GM18867 (cell line): ENCODE measurements around the gene MAP3K9.
"Not testable (repeated sequence)": the region's sequence is repeated elsewhere in the genome, so short reads cannot be mapped to it uniquely, and the experiment has no call there.

ENCODE experiments used
- ATAC-seq: cut with Tn5 transposase; IDR thresholded peaks from one replicate; pipeline ENCODE4 v1.9.1; 2021; ENCODE audit warnings: mild to moderate bottlenecking, moderate library complexity; ENCODE audit not compliant: unreplicated experiment

MAP3K9 gene

DNA sequence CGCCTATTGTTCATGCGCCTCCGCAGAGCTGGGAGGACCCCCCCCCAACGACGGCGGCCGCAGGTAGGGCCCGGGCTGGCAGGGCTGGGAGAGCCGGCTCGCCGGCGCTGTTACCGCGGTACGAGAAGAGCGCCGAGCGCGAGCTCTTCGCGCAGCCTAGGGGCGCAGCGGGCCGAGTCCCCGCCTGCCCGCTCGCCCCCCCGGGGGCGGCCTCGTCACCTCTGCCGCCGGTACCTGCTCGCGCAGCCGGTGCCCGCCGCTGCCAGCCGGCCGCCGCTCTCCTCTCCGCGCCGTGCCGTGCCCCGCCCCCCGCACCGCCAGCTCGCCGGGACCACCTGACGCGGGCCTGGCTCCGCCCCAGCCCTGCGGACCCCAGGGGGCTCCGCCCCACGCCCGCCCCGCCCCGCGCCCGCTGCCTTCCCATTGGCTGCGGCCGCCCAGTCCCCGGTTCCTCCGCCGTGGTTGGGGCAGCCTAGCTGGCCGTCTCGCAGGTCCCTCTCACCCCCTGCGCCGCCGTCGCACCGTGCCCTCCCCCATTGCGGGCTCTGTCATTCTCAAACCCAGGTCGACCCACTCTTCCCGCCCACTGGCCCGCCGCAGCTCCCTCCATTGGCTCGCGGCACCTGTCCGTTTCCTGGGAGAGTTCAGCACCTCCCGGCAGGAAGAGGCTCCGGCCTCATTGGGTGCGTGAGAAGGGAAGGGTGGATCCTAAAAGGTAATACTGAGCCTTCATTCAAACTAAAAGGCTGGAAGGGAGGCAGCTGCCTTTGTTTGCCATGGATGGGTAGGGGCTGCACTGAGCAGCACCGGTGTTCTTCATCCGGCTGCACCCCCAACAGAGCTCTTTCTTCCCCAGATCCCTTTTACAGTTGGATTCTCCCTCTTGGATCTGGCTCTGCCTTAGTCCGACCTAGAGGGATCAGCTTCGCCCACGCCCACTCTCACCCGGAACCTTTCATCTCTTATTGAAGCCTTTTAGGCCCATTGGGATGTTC is at the start of gene MAP3K9:
TSS of gene MAP3K9 (minus strand) at position 289 of the 995 bp plus-strand sequence. CDS start 342 bp downstream, outside the sequence.
- ATAC-seq, result peak; percentile 87

DNA sequence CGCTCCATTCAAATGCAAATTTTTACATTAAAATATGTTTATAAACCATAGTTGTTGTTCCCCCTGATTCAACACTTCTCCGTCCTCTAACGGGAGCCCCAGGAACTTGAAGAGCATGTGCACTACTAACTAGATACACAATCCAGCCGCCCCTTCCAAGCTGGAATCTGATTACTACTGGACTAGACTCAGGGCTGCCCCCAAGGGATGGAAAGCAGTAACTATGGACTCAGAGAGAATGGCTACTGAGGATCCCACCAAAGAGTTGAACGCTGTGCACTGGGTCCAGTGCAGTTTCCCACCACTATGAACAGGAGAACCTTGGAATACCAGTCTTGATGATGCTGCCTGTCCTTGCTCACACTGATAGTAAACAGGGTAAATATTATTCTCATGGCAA is 49.3 kb upstream of the MAP3K9 start:
- no peak for ATAC-seq

DNA sequence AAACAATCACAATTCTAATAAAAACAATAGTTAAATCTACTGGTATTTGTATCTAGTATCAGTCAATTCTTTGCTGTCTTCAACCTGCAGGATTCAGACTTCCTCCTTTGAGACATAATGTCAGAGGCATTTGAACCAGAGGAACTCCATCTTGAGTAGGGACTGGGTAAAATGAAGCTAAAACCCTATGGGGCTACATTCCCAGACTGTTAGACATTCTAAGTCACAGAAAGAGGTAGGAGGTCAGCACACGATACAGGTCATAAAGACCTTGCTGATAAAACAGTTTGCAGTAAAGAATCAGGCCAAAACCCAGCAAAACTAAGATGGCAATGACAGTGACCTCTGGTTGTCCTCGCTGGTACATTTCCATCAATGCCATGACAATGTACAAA is 48.2 kb upstream of the MAP3K9 start:
- no peak for ATAC-seq

DNA sequence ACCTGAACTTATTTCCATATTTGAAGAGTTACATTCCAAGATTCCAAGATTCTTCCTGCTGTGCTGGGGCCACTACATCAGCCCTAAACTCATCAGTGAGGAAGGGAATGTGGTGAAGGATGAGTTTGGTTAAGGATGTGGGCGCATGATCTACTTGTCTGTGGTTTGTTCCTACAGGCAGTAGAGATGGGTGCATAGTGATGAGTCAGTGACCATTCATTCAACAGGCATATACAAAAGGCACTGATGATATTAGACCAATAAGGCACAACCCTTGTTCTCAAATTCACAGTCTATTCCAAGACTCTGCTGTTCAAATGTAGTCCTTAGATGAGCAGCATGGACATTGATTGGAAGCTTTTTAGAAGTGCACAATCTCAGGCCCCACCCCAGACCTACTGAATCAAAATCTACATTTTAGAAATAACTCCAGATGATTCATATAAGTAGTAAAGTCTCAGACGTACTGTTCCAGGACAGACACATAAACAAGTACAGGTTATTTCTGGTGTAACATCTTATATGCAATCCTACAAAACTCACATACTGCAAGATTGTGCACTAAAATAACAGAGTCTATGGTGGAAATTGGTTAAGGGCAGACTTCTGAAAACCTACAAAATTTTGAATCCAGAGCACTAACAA is 47.7 kb upstream of the MAP3K9 start:
- ATAC-seq, result no peak

DNA sequence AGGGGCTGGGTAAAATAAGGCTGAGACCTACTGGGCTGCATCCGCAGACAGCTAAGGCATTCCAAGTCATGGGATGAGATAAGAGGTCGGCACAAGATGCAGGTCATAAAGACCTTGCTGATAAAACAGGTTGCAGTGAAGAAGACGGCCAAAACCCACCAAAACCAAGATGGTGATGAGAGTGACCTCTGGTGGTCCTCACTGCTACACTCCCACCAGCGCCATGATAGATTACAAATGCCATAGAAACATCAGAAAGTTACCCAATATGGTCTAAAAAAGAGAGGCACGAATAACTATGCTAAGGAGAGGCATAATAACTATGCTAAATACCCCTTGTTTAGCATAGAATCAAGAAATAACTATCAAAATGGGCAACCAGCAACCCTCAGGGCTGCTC is 46.2 kb upstream of the MAP3K9 start:
- ATAC-seq, result no peak

DNA sequence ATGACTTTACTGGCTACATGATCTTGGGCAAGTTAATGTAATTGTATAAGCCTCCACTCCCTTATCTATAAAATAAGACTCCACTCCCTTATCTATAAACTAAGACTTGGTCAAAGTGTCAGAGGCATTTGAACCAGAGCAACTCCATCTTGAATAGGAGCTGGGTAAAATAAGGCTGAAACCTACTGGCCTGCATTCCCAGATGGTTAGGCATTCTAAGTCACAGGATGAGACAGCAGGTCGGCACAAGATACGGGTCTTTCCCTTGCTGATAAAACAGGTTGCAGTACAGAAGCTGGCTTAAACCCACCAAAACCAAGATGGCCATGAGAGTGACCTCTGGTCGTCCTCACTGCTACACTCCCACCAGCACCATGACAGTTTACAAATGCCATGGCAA is 44.3 kb upstream of the MAP3K9 start:
- ATAC-seq, result not testable (repeated sequence)

DNA sequence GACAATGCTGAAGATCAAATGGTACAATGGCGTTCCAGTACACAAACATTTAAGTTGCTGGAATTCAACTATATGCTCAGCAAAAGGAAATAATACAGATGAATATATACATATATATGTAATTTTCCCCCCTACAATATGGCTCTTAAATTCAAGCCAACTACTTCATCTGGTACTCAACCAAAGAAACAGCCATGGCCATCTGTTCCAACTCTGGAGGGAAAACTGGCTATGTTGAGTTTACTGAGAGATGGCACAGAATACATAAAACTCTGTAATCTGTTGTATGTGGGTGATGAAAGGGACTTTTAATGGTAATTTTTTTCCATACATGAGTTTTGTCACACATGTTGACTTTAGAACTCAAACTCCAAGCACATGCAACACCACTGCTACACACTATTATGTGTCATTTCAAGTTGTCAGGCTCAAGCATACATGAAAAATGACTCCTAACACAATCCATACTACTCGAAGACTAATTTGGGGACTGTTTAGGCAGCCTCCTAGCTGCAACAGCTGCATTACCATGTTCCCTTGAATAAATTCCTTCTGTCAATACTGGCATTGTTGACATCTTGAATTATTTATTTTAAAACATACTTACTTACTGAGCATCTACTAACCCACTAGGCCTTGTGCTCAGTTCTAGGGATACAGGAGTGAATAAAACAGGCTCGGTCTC is 38.2 kb upstream of the MAP3K9 start:
- ATAC-seq, result no peak

DNA sequence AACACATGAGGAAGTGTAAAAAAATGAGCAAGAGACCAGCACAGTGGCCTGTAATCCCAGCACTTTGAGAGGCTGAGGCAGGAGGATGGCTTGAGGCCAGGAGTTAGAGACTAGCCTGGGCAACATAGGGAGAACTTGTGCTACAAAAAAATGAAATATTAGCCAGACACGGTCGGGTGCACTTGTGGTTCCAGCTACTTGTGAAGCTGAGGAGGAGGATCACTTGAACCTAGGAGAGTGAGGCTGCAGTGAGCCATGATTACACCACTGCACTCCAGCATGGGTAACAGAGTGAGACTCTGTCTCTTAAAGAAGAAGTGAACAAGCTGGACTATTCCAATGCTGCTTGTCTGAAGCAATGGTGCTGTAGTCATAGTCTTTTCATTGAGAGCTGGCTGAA is 36.3 kb upstream of the MAP3K9 start:
- no peak for ATAC-seq

DNA sequence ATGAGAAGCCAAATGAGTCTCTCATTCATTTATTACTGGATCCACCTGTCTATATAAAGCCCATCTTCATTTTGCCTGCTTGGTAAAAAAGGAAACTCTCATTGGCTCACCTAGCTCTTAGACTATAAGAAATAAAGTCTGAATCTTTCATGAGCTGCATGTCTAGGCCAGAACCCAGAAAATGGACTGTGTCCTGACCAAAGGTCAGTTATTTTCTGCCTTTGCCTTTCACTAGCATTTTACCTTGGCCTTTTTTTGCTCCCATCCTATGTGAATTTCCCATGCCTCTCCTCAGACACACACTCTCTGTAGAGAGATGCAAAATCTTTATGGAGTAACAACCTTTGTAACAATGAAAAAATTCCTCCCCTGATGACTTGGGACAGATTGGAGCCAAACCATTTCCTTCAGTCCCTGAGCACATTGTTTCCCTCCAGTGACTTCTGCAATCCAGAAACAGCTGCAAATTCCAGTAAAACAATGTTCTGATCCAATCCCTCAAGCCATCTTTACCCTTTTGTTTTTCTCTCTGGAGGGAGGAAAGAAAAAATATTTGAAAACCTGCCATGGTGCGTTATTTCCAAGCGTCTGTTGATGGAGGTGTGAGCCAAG is 33.6 kb upstream of the MAP3K9 start:
- no peak for ATAC-seq

DNA sequence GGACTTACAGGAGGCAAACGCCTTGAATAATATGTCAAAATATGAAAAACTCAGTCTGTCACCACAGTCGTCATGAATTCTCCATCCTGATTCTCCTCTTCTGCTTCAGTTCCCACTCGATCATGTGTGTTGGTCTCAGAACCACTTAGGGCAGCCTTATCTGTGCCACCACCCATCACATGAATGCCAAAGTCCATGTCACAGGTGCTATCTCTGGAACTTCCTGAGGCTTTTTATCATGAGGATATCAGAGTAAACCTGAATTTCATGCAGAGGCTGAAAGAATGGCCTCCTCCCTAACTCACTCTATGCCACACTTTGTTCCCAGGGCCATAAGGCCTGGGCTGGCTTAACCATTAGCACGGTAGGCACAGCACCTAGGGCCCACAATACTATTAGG is 28.8 kb upstream of the MAP3K9 start:
- ATAC-seq, result no peak

DNA sequence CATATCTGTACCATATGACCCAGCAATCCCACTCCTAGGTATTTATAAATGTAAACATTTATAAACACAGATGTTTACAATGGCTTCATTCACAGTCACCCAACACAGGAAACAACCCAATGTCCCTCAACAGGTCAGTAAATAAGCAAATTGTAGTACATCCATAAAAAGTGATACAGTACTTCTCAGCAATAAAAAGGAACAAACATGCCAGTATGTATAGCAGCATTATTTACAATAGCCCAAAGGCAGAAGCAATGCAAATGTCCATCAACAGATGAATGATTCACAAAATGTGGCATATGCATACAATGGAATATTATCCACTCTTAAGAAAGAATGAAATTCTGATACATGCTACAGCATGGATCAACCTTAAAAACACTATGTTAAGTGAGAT is 27.6 kb upstream of the MAP3K9 start:
- ATAC-seq, result no peak

DNA sequence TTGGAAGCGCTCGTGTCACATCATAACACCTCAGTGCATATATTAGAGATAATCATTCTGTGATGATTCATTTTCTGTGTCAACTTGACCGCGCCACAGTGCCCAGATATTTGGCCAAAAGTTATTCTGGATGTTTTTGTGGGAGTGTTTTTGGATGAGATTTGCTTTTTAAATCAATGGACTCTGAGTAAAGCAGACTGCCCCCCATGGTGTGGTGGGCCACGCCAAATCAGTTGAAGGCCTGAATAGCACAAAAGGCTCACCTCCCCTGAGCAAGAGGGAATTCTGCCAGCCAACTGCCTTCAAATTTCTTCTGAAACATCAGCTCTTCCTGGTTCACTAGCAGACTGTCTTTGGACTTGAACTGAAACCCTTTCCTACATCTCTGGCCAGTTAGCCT is 24.6 kb upstream of the MAP3K9 start:
- no peak for ATAC-seq

DNA sequence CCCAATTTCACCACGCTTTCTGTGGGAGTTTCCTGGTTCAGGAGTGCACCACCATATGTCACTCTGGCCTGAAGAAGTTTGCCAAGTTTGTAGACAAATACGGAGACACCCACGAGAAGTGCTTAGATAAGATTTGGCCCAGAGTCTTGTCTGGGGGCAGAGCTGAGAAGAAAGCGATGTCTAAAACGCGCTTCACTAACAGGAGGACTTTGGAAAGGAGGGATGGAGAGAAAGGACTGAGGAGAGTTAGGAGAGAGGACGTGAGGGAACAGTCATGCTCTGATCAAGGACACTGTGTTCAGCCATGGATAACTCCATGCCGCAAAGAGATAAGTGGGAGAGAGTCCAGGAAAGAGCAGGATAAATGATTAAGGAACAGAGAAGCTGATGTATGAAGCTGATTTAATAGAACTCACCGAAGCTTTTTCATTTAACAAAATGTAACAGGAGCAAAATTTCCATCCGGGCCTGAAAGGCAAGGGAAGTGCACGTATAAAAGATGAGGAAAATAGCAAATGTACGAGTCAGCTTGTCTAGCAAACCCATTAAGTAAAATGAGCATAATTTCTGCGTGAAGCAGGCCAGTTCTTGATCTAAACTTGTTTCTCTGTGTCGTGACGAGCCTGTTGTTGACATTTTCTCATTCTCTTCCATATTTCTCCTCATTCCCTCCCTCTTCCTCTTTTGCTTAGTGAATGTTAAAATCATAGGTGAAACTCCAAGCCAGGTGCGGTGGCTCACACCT is 23.4 kb upstream of the MAP3K9 start:
- ATAC-seq, result no peak

DNA sequence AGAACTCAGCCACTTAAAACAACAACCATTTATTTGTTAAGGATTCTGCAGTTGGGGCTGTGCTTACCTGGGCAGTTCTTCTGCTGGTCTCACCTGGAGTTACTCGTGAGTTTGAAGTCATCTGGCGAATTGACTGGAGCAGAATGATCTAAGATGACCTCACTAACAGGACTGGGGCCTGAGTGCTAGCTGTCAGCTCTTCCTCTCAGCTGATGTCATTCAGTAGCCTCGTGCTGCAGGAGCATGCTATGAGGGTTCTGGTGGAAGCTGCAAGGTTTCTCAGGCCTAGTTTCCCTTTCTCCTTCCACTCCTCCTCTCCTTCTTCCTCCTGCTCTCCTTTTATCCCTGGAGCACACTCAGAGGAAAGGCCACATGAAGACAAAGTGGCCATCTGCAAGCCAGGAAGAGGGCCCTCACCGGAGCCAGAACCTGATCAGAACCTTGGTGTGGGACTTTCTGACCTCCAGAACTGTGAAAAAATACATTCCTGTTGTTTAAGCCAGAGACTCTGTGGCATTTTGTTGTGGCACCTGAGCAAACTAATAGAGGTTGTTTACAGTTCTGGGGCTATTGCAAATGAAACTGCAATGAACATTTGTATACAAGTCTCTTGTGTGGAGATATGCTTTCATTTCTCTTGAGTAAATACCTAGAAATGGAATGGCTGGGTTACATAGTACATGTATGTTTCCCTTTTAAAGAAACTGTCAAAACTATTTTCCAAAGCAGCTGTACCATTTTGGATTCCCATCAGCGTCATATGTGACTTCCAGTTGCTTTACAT is 21.9 kb upstream of the MAP3K9 start:
- ATAC-seq, result peak; percentile 61

DNA sequence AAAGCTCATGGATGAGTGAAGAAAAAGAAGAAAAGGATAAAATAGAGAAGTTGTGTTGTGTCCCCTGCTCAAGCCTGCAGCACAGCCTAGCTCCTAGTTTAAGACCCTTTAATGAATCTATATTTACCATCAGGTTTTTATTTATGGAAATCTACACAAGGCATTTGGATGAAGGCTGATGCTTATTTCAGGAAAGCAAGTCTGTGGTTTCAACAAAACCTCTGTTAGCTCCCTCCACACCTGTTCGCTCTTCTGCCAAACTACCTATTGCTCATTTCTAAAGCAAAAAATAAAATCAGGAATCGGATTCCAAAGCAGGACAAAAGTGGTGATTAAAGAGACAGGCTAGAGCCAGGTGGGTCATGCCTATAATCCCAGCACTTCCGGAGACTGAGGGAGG is 18.9 kb upstream of the MAP3K9 start:
- no peak for ATAC-seq

DNA sequence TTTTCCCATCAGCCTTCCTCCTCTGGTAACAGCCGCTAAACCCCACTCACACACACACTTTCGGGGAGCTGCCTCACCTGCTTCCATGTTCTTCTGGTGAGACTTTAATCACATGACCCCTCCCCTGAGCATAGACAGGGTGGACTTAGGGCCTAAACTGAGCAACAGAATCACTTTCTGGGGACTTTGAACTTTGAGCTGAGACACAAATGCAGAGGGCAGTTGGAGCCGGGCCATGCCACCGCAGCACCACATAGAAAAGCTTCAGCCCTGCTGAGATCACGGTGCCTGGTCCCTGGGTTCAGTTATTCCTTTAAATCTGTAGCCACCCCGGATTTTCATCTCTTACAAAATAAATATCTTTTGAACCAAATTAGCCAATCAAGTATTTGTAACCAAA is 18.4 kb upstream of the MAP3K9 start:
- no peak for ATAC-seq

DNA sequence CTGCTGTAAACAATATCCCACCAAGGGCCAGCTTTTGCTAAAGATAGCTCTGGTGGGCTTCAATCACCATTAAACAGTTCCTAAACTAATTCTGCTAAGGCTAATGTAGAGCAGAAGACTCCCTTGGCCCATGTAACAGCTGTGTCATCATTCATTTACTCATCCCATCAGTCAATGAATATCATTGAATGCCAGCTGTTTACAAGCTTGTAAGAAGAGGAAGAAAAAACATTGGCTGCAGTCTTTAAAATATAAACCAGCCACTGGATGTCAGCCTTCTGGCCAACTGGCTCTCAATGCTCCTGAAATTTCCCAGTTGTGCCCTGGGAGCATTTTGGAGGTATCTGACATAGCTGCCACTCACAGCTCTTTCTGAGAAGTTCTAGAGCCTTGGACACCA is 18.0 kb upstream of the MAP3K9 start:
- ATAC-seq, result no peak

DNA sequence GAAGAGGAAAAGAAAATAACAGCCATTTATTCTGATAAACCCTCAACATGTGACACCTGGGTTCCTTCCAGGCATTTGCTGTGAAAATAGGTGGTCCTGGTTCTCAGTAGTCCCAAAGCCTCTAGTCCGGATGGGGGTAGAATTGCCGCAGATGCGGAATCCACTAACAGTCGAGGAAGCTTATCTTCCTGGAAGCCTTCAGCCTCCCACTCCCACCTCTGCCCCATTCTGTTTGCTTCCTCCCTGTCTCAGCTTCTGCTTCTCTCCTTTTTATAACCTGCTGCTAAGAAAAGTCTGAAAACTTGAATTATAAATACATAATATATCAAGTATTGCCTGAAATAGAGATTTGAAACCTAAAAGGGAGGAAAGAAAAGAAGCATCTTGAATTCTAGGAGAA is 14.0 kb upstream of the MAP3K9 start:
- no peak for ATAC-seq

DNA sequence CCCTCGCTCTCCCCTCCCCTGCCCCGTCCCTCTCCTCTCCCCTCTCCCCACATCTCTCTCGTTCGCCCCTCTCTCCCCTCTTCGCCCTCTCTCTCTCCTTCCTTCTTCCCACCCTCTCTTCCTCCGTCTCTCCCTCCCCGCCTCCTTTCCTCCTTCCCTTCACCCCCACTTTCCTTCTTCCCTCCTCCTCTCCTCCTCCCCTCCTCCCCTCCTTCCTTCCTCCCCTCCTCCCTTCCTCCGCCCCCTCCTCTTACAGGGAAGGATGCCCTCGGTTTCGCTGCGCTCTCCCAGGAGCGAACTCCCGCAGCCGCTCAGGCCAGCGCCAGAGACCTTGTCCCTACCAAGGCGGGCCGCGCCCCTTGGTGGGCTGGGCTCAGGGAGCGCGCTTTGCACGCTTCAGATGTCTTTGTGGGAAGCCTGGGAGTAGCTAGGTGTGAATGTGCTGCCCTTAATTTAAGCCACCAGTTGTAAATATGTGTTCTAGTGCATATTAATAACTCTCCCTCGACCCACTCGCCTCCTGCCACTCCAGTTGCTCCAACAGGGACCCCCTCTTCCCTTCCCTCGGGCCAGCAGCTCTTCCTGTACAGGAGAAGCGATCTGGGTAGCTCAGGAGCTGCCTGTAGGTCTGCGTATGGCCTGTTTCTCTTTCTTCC is 13.3 kb upstream of the MAP3K9 start:
- no peak for ATAC-seq
